Stimulated activated CD8-positive, alpha-beta memory T cell treated with anti-CD3 and anti-CD28 coated beads, Interleukin-4, amount 100 ng/mL, for 48 hours (primary cell): Measurements from ENCODE around the gene HPS3.
"Not testable (repeated sequence)": the region's sequence is repeated elsewhere in the genome, so short reads cannot be mapped to it uniquely, and the experiment has no call there.

ENCODE experiments used
- DNase-seq: peaks from one replicate; pipeline ENCODE4 v3.0.0-alpha.2; 2020

The HPS3 gene

GRCh38 chr3:149195221-149195620 lies 65.8 kb downstream of the HPS3 start:
- no peak for DNase-seq

- DNase-seq: not testable (repeated sequence)
Measured at GRCh38 chr3:149196805-149197592, 67.6 kb downstream of the HPS3 start.

- DNase-seq: no peak
Measured at GRCh38 chr3:149197669-149198068, 68.2 kb downstream of the HPS3 start.

GRCh38 chr3:149198611-149199010 lies 69.2 kb downstream of the HPS3 start:
- no peak for DNase-seq

- no peak for DNase-seq
Measured at GRCh38 chr3:149199474-149199873, 70.0 kb downstream of the HPS3 start.

GRCh38 chr3:149203758-149204157 lies 74.3 kb downstream of the HPS3 start:
- DNase-seq: no peak

- DNase-seq: no peak
Measured at GRCh38 chr3:149204390-149204991, 75.1 kb downstream of the HPS3 start.

- no peak for DNase-seq
Measured at GRCh38 chr3:149207475-149207874, 78.0 kb downstream of the HPS3 start.

- no peak for DNase-seq
Measured at GRCh38 chr3:149209431-149209830, 80.0 kb downstream of the HPS3 start.

GRCh38 chr3:149212386-149212785 lies 82.9 kb downstream of the HPS3 start:
- DNase-seq: no peak

- no peak for DNase-seq
Measured at GRCh38 chr3:149214702-149215101, 85.3 kb downstream of the HPS3 start.

- no peak for DNase-seq
Measured at GRCh38 chr3:149215515-149215914, 86.1 kb downstream of the HPS3 start.

- DNase-seq: no peak
Measured at GRCh38 chr3:149216193-149216869, 86.9 kb downstream of the HPS3 start.

GRCh38 chr3:149217347-149217746 lies 87.9 kb downstream of the HPS3 start:
- no peak for DNase-seq

GRCh38 chr3:149219380-149220121 lies 90.1 kb downstream of the HPS3 start:
- DNase-seq: not testable (repeated sequence)

GRCh38 chr3:149221783-149222517 lies 92.5 kb downstream of the HPS3 start, which contains the start of gene CP:
Gene CP (minus strand): TSS chr3:149221829. CDS start chr3:149221792, 37 bp downstream.
- no peak for DNase-seq
